SIG-M5 (cell line): ENCODE data around the gene TRA2B.

ENCODE experiments used
- DNase-seq: peaks from one replicate; lab custom pipeline; 2025; lab: John Stamatoyannopoulos, UW

Gene TRA2B

DNA sequence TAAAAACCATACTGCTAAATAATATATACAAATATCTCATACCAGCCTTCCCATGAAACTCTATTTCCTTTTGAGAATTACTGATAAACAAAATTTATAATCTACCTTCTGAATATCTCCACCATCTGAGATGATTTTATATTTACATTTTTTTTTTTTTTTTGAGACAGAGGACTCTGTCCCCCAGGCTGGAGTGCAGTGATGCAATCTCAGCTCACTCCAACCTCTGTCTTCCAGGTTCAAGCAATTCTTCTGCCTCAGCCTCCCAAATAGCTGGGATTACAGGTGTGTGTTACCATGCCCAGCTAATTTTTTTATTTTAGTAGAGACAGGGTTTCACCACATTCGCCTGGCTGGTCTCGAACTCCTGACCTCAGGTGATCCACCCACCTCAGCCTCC is 70.2 kb downstream of the TRA2B start:
- DNase-seq: no peak

- DNase-seq: no peak
Observed at GRCh38 chr3:185866995-185867394, 70.8 kb downstream of the TRA2B start.

- no peak for DNase-seq
Observed at GRCh38 chr3:185866555-185866954, 71.3 kb downstream of the TRA2B start.
